Keratinocyte (primary cell): Measurements from ENCODE around the gene PIBF1. TPM values are rescaled to one million over a fixed set of nuclear protein-coding genes. Genes with fewer than 3 reads are reported as not detected.

Source experiments
- DNase-seq: peaks from one replicate; pipeline ENCODE4 v3.0.0-alpha.2; 2011; ENCODE audit warnings: low read depth, missing footprints, low spot score
- FAIRE-seq: peaks from 2 replicates; lab custom pipeline; 2011; peaks lifted over from hg19 to GRCh38; lab: Jason Lieb, UNC
- H2AFZ ChIP-seq: 2 replicates; pipeline ENCODE4 v1.6.0; 2012; ENCODE audit warnings: low read length, control low read depth, inconsistent platforms; ENCODE audit not compliant: control insufficient read depth
- H3K27ac ChIP-seq: 2 replicates; pipeline ENCODE4 v1.5.1; 2011; ENCODE audit warnings: low read length; ENCODE audit not compliant: control insufficient read depth, insufficient read depth
- H3K27me3 ChIP-seq: 3 replicates; pipeline ENCODE4 v1.6.0; 2011; ENCODE audit warnings: low read length; ENCODE audit not compliant: control insufficient read depth, insufficient read depth; ENCODE audit errors: extremely low read depth
- H3K36me3 ChIP-seq, 2 experiments: 2 replicates in 1 of 2; 3 replicates in 1 of 2; pipeline ENCODE4 v1.5.1; 2011; ENCODE audit warnings: low read length in 2 of 2, mild to moderate bottlenecking in 1 of 2; ENCODE audit not compliant: control insufficient read depth in 2 of 2, insufficient read depth in 2 of 2; ENCODE audit errors: extremely low read depth in 1 of 2
- H3K4me1 ChIP-seq: 3 replicates; pipeline ENCODE4 v1.5.1; 2011; ENCODE audit warnings: low read length; ENCODE audit not compliant: control insufficient read depth, insufficient read depth; ENCODE audit errors: extremely low read depth
- H3K4me2 ChIP-seq: 3 replicates; pipeline ENCODE4 v1.6.0; 2011; ENCODE audit warnings: low read depth, low read length; ENCODE audit not compliant: control insufficient read depth, insufficient read depth; ENCODE audit errors: extremely low read depth
- H3K4me3 ChIP-seq, 3 experiments: fragments of 200-600 bp in 1 of 3; sonication (generic) in 1 of 3; 2 replicates in 2 of 3; 3 replicates in 1 of 3; pipeline ENCODE4 v1.5.1; 2011 to 2016; ENCODE audit warnings: low read length in 3 of 3, mild to moderate bottlenecking in 3 of 3, control low read depth in 2 of 3, inconsistent platforms in 1 of 3, low read depth in 1 of 3, mixed read lengths in 1 of 3, mixed run types in 1 of 3, moderate library complexity in 1 of 3; ENCODE audit not compliant: control insufficient read depth in 2 of 3, insufficient read depth in 2 of 3; ENCODE audit errors: extremely low read depth in 1 of 3
- H3K79me2 ChIP-seq: 2 replicates; pipeline ENCODE4 v1.6.0; 2012; ENCODE audit warnings: low read length; ENCODE audit not compliant: control insufficient read depth, insufficient read depth
- H3K9ac ChIP-seq: 3 replicates; pipeline ENCODE4 v1.6.0; 2011; ENCODE audit warnings: low read length; ENCODE audit not compliant: control insufficient read depth, insufficient read depth; ENCODE audit errors: extremely low read depth
- H3K9me1 ChIP-seq: 3 replicates; pipeline ENCODE4 v1.6.0; 2011; ENCODE audit warnings: low read length; ENCODE audit not compliant: control insufficient read depth, insufficient read depth; ENCODE audit errors: extremely low read depth
- H3K9me3 ChIP-seq: 2 replicates; pipeline ENCODE4 v1.5.1; 2012; ENCODE audit warnings: low read depth, low read length; ENCODE audit not compliant: control insufficient read depth
- H4K20me1 ChIP-seq: 3 replicates; pipeline ENCODE4 v1.6.0; 2011; ENCODE audit warnings: low read length; ENCODE audit not compliant: control insufficient read depth, insufficient read depth; ENCODE audit errors: extremely low read depth
- CTCF ChIP-seq, 3 experiments: IDR thresholded peaks in 1 of 3; conservative IDR thresholded peaks in 1 of 3; optimal IDR thresholded peaks in 1 of 3; 2 replicates in 2 of 3; 3 replicates in 1 of 3; pipeline versions ENCODE3 to v1.5.1; 2011; ENCODE audit warnings: low read length in 3 of 3, mild to moderate bottlenecking in 3 of 3, moderate library complexity in 2 of 3, control low read depth in 1 of 3, inconsistent platforms in 1 of 3; ENCODE audit not compliant: insufficient read depth in 2 of 3; ENCODE audit errors: extremely low read depth in 1 of 3
- EZH2 ChIP-seq: IDR thresholded peaks from one replicate; pipeline ENCODE4 v1.6.1; 2012; ENCODE audit warnings: inconsistent platforms, mild to moderate bottlenecking, low read length, moderate library complexity
- dilution Hi-C: fragments of 300-500 bp; cut with MboI; formaldehyde crosslinking; loops from one replicate; pipeline ENCODE4 v1.7.0; 2020; ENCODE audit warnings: low sequenced_read_pairs; ENCODE audit not compliant: extremely low pct_ligation_motif_present
- polyA plus RNA-seq, 5 experiments: library from polyadenylated mRNA; depleted of rRNA in 3 of 5; stranded (reverse) in 3 of 5; stranded (forward) in 1 of 5; unstranded in 1 of 5; fragments of >200 nt; gene quantifications; 1 replicate in 1 of 5; 2 replicates in 3 of 5; 3 replicates in 1 of 5; pipeline versions ENCODE4 v1.2.1 to v1.2.3, GENCODE V29; 2011 to 2012; ENCODE audit warnings: missing spikeins in 2 of 5, low read depth in 1 of 5, low replicate concordance in 1 of 5

The PIBF1 gene
- polyA plus RNA-seq, 1 donor (not counting 4 experiments of a cell fraction or from before 2014, with no cell fraction given), result 9.1 TPM

GRCh38 chr13:72823724-72824123 lies 41.8 kb downstream of the PIBF1 start:
- no peak overlapping the region for H3K27ac ChIP-seq
- H3K79me2 ChIP-seq, result no peaks in the 10 kb centered on the region
- no peaks in the 10 kb centered on the region for H3K27me3 ChIP-seq
- no peaks in the 10 kb centered on the region for H3K9me1 ChIP-seq
- DNase-seq, result no peak
- TF ChIP-seq CTCF (optimal IDR thresholded peaks at IDR 0.05 in 1 of 3, IDR thresholded peaks at IDR 0.05 in 1 of 3, conservative IDR thresholded peaks at IDR 0.05 in 1 of 3; ENCODE audit: extremely low read depth in 1 of 3, insufficient read depth in 2 of 3, low read length in 3 of 3), result no peak
- no peaks in the 10 kb centered on the region for H3K9me3 ChIP-seq
- H3K4me1 ChIP-seq, result no peaks in the 10 kb centered on the region
- no peak overlapping the region for H2AFZ ChIP-seq
- H3K4me3 ChIP-seq, result no peak overlapping the region
- H3K9ac ChIP-seq, result no peak overlapping the region
- H4K20me1 ChIP-seq, result no peaks in the 10 kb centered on the region
- no peaks in the 10 kb centered on the region for H3K36me3 ChIP-seq
- no peak overlapping the region for H3K4me2 ChIP-seq
- FAIRE-seq, result no peak
- dilution Hi-C loops, result no loop called here

- Histone ChIP-seq H3K4me3 (no peak overlapping the region), H3K27me3 (no peaks in the 10 kb centered on the region), H2AFZ (no peak overlapping the region), H3K36me3 (peaks cover 0 to 2% of the 10 kb centered on the region in 2 experiments), H3K9ac (no peak overlapping the region), H3K4me1 (no peaks in the 10 kb centered on the region), H3K4me2 (no peak overlapping the region), H3K27ac (no peak overlapping the region), H3K9me1 (no peaks in the 10 kb centered on the region), H3K79me2 (no peaks in the 10 kb centered on the region), H3K9me3 (no peaks in the 10 kb centered on the region), H4K20me1 (no peaks in the 10 kb centered on the region)
- TF ChIP-seq EZH2 (no peak), CTCF (optimal IDR thresholded peaks at IDR 0.05 in 1 of 3, IDR thresholded peaks at IDR 0.05 in 1 of 3, conservative IDR thresholded peaks at IDR 0.05 in 1 of 3; ENCODE audit: extremely low read depth in 1 of 3, insufficient read depth in 2 of 3, low read length in 3 of 3) (no peak)
- DNase-seq (no peak), FAIRE-seq (no peak)
- dilution Hi-C loops, result no loop called here
Observed at GRCh38 chr13:72834601-72835000, 52.7 kb downstream of the PIBF1 start.
